K562 (cell line): ENCODE measurements around the gene CMTM1. TPM values are rescaled to one million over a fixed set of nuclear protein-coding genes. Genes with fewer than 3 reads are reported as not detected.
A peak's percentile ranks its signal among the peaks of the same experiment; 100 is the strongest.

Experiments
- ATAC-seq: fragments of 200-7000 bp; cut with Tn5 transposase; 3 replicates; pipeline ENCODE4 v1.9.1; 2020; ENCODE audit warnings: moderate library complexity
- BruUV-seq: library from RNA; stranded (reverse); fragments of 400-500 nt; replicated peaks from 2 replicates; lab custom pipeline; 2021; lab: Mats Ljungman, UMichigan
- CTCF ChIA-PET: fragments of 300-600 bp; formaldehyde crosslinking; extraction: SDS; loops from one replicate; lab custom pipeline; 2021; ENCODE audit warnings: low intra/inter-chr PET ratio; lab: Yijun Ruan, JAX
- POLR2A ChIA-PET: fragments of 300-600, 350-650 bp; sonication (Branson Sonifier 250); formaldehyde crosslinking; extraction: SDS; loops from one replicate; lab custom pipeline; 2021; ENCODE audit warnings: antibody characterized with exemption, inconsistent platforms; lab: Yijun Ruan, JAX
- DNase-seq, 4 experiments: peaks; one replicate each; pipeline versions ENCODE4 v3.0.0 to v3.0.0-alpha.2; 2011 to 2018; ENCODE audit warnings: low spot score in 3 of 4, mixed read lengths in 3 of 4; ENCODE audit errors: extremely low read depth in 1 of 4
- FAIRE-seq: peaks from 2 replicates; lab custom pipeline; 2011; peaks lifted over from hg19 to GRCh38; lab: Jason Lieb, UNC
- H2AFZ ChIP-seq: 2 replicates; pipeline ENCODE4 v1.6.0; 2011; ENCODE audit warnings: low read depth, low read length, control low read depth, inconsistent platforms
- H3K27ac ChIP-seq: fragments of 200-600 bp; 3 replicates; pipeline ENCODE4 v1.8.0; 2011; ENCODE audit warnings: low read depth, mild to moderate bottlenecking, control low read depth, inconsistent platforms, low read length, moderate library complexity, mixed read lengths; ENCODE audit errors: extremely low read depth
- H3K27me3 ChIP-seq, 2 experiments: fragments of 300-600 bp in 1 of 2; 2 replicates in 1 of 2; 3 replicates in 1 of 2; pipeline versions ENCODE4 v1.6.0 to v1.8.0; 2011; ENCODE audit warnings: inconsistent platforms in 2 of 2, low read length in 2 of 2, mild to moderate bottlenecking in 1 of 2, mixed read lengths in 1 of 2, moderate library complexity in 1 of 2; ENCODE audit not compliant: control insufficient read depth in 2 of 2, insufficient read depth in 2 of 2
- H3K36me3 ChIP-seq: fragments of 300-600 bp; 3 replicates; pipeline ENCODE4 v1.8.0; 2011; ENCODE audit warnings: mild to moderate bottlenecking, low read length, inconsistent platforms; ENCODE audit not compliant: control insufficient read depth, insufficient read depth
- H3K4me1 ChIP-seq, 2 experiments: fragments of 200-600 bp in 1 of 2; replicated peaks in 1 of 2; 2 replicates in 1 of 2; 3 replicates in 1 of 2; pipeline versions ENCODE4 v1.5.1 to v1.8.0; 2011; ENCODE audit warnings: inconsistent platforms in 2 of 2, low read length in 2 of 2, mild to moderate bottlenecking in 1 of 2, mixed read lengths in 1 of 2, moderate library complexity in 1 of 2; ENCODE audit not compliant: control insufficient read depth in 2 of 2, insufficient read depth in 2 of 2
- H3K4me2 ChIP-seq: 2 replicates; pipeline ENCODE4 v1.6.1; 2011; ENCODE audit warnings: low read length, control low read depth, inconsistent platforms, mixed read lengths; ENCODE audit not compliant: insufficient read depth
- H3K4me3 ChIP-seq: fragments of 200-600 bp; sonication (generic), shearing (Covaris generic); 2 replicates; pipeline ENCODE4 v1.5.1; 2016; ENCODE audit warnings: control low read depth, inconsistent platforms
- H3K79me2 ChIP-seq: fragments of 200-600 bp; 3 replicates; pipeline ENCODE4 v1.8.0; 2011; ENCODE audit warnings: low read length, inconsistent platforms; ENCODE audit not compliant: control insufficient read depth, insufficient read depth
- H3K9ac ChIP-seq, 2 experiments: 2 replicates each; pipeline versions ENCODE4 v1.6.0 to v1.6.1; 2011; ENCODE audit warnings: low read depth in 2 of 2, low read length in 2 of 2, control low read depth in 1 of 2, inconsistent platforms in 1 of 2, mild to moderate bottlenecking in 1 of 2, mixed read lengths in 1 of 2; ENCODE audit not compliant: insufficient read depth in 1 of 2
- H3K9me1 ChIP-seq: one replicate; pipeline ENCODE4 v1.6.0; 2011; ENCODE audit warnings: inconsistent platforms, mild to moderate bottlenecking, low read length, moderate library complexity; ENCODE audit not compliant: control insufficient read depth, insufficient read depth
- H3K9me3 ChIP-seq: replicated peaks from 2 replicates; pipeline ENCODE4 v1.5.1; 2011; ENCODE audit warnings: low read depth, low read length, inconsistent platforms; ENCODE audit not compliant: control insufficient read depth, insufficient read depth
- H4K20me1 ChIP-seq: replicated peaks from 2 replicates; pipeline ENCODE4 v1.6.1; 2011; ENCODE audit warnings: low read length, inconsistent platforms, mixed read lengths; ENCODE audit not compliant: control insufficient read depth, insufficient read depth
- CXXC5 ChIP-seq: fragments of 250-450 bp; sonication (Bioruptor Pico); IDR thresholded peaks from 2 replicates; pipeline ENCODE4 v1.8.0; 2022; ENCODE audit warnings: inconsistent platforms, mild to moderate bottlenecking, moderate library complexity
- MEIS2 ChIP-seq: fragments of 450-650 bp; IDR thresholded peaks from 2 replicates; pipeline ENCODE4 v1.6.1; 2014; ENCODE audit warnings: mild to moderate bottlenecking; ENCODE audit not compliant: partially characterized antibody
- MTA3 ChIP-seq: fragments of 450-650 bp; formaldehyde crosslinking; IDR thresholded peaks from 2 replicates; pipeline ENCODE4 v1.6.1; 2017; ENCODE audit warnings: mild to moderate bottlenecking, borderline replicate concordance
- NR2C2 ChIP-seq, 2 experiments: fragments of 200-800 bp in 1 of 2; sonication (Bioruptor generic) in 1 of 2; sonication (generic) in 1 of 2; formaldehyde crosslinking in 1 of 2; IDR thresholded peaks; 2 replicates each; pipeline versions ENCODE4 v1.6.1 to v1.8.0; 2016 to 2022; ENCODE audit warnings: mild to moderate bottlenecking in 1 of 2, missing compliant biosample characterization in 1 of 2, missing genetic modification characterization in 1 of 2, missing genetic modification reagents in 1 of 2
- PKNOX1 ChIP-seq: fragments of 450-650 bp; IDR thresholded peaks from 2 replicates; pipeline ENCODE4 v1.6.1; 2016
- REST ChIP-seq, 2 experiments: fragments of 450-650 bp; formaldehyde crosslinking in 1 of 2; IDR thresholded peaks; 2 replicates each; pipeline versions ENCODE4 v1.4.0 to v1.6.1; 2014 to 2020; ENCODE audit warnings: mild to moderate bottlenecking in 2 of 2, borderline replicate concordance in 1 of 2, low read depth in 1 of 2
- SRSF1 ChIP-seq: fragments of 200-400 bp; formaldehyde crosslinking; IDR thresholded peaks from 2 replicates; pipeline ENCODE4 v1.6.1; 2017; ENCODE audit warnings: mild to moderate bottlenecking, low read depth, low read length, moderate library complexity
- TAL1 ChIP-seq: fragments of 450-650 bp; IDR thresholded peaks from 2 replicates; pipeline ENCODE4 v1.6.1; 2016; ENCODE audit warnings: mild to moderate bottlenecking
- VEZF1 ChIP-seq: fragments of 200-800 bp; sonication (Bioruptor generic); IDR thresholded peaks from 2 replicates; pipeline ENCODE4 v1.6.1; 2017; ENCODE audit warnings: missing genetic modification characterization, missing compliant biosample characterization
- ZBTB7A ChIP-seq: IDR thresholded peaks from 2 replicates; pipeline ENCODE4 v1.6.1; 2011; ENCODE audit warnings: low read depth, mild to moderate bottlenecking, low read length, moderate library complexity, borderline replicate concordance; ENCODE audit not compliant: control insufficient read depth
- WGBS: fragments of 100-300 bp; shearing (Covaris generic); methylation state at CpG from one replicate; pipeline ENCODE4 v1.1.6; 2016; ENCODE audit warnings: low coverage, mixed read lengths; ENCODE audit not compliant: insufficient coverage; ENCODE audit errors: missing lambda C conversion rate; 5-methylcytosine and 5-hydroxymethylcytosine counted together
- in situ Hi-C: fragments of 300-500 bp; cut with MboI; formaldehyde crosslinking; loops from 4 replicates; pipeline ENCODE4 v1.15.0; 2018; ENCODE audit warnings: inconsistent platforms, mixed read lengths
- intact Hi-C: fragments of 100-400 bp; cut with micrococcal nuclease; formaldehyde crosslinking; loops from 2 replicates; pipeline ENCODE4 v1.14.2; 2022
- polyA plus RNA-seq, 8 experiments: library from polyadenylated mRNA; depleted of rRNA in 4 of 8; stranded (reverse) in 5 of 8; unstranded in 3 of 8; fragments of >200 nt; fragmentation: Nextera tagmentation in 2 of 8; fragmentation: Illumina TruSeq in 1 of 8; extraction: Ambion mirVana in 2 of 8; extraction: Trizol in 1 of 8; gene quantifications; 2 replicates each; pipeline versions ENCODE4 v1.2.1 to v1.2.3, GENCODE V29; 2011 to 2014; ENCODE audit warnings: inconsistent platforms in 1 of 8, missing spikeins in 1 of 8
- total RNA-seq, 7 experiments: library from RNA; depleted of rRNA in 6 of 7; stranded (reverse); fragments of >200 nt in 6 of 7; fragmentation: Illumina TruSeq in 2 of 7; extraction: Trizol in 2 of 7; gene quantifications; 2 replicates each; pipeline versions ENCODE4 v1.2.1 to v1.2.3, GENCODE V29; 2011 to 2021; ENCODE audit warnings: low replicate concordance in 1 of 7

The CMTM1 gene
- total and polyA plus RNA-seq, 9 of the 15 experiments (the other 6 are each of a cell fraction or from before 2014, with no cell fraction given) = 0.25 to 2.6 (median 1.1) TPM; not detected in 2

DNA sequence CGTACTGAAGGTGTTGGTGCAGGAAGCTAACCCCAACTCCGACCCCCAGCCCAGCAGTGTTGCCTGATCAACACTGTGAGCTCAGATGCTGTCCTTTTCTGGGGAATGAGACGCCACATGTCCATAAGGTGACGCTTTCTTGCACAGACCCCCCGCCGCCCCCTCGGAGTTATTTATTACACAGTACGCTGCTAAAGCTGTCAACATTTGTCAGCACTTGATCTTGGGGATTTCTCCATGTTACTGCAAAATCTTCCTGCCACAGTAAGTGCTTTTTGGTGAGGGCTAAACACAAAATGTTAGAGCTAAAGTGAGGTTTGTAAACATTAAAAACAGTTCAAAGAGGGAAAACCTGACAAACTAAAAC, 54.2 kb downstream of the CMTM1 start:
- WGBS = 25% methylated on average over 8 of the region's 8 CpGs
- no peak for FAIRE-seq
- peak overlapping the region; percentile 36; the same call in 1 of the 2 replicates for H2AFZ ChIP-seq
- no TSS peak for BruUV-seq
- H3K9me3 ChIP-seq = no peaks in the 10 kb centered on the region
- peak overlapping the region; percentile 78 for H3K27ac ChIP-seq
- in situ Hi-C loops = no loop called here
- ATAC-seq = no peak
- no peak for DNase-seq
- no peaks in the 10 kb centered on the region for H3K27me3 ChIP-seq
- H3K4me3 ChIP-seq = no peak overlapping the region
- H3K9ac ChIP-seq = peak overlapping the region; percentile 35 to 87; a peak in 3 of 4 replicates
- no peaks in the 10 kb centered on the region for H4K20me1 ChIP-seq
- CTCF ChIA-PET = no interaction called here
- H3K79me2 ChIP-seq = no peaks in the 10 kb centered on the region
- POLR2A ChIA-PET = interaction anchor here (0.5 to 3.6 kb wide), 11 partner anchors 9 to 362 kb away, joined by 3 to 31 read pairs (median 3); no protein-coding TSS in a partner anchor
- H3K36me3 ChIP-seq = peaks cover 34% of the 10 kb centered on the region; the same call in 2 of the 3 replicates
- peak overlapping the region; percentile 43; the same call in 1 of the 2 replicates for H3K4me2 ChIP-seq
- intact Hi-C loops = no loop called here
- H3K9me1 ChIP-seq = no peaks in the 10 kb centered on the region
- H3K4me1 ChIP-seq = peaks cover 38 to 64% of the 10 kb centered on the region in 2 experiments
- TF ChIP-seq MTA3 (0 out of 2 replicates have a peak, but pooled peaks have one; percentile 11), PKNOX1 (peak; percentile 18; the same call in 1 of the 2 replicates), REST (IDR thresholded peaks at IDR 0.05; ENCODE audit: borderline replicate concordance) (0 out of 2 replicates have a peak, but pooled peaks have one; percentile 1), REST (CRISPR knock-in tag; IDR thresholded peaks at IDR 0.05; ENCODE audit: low read depth) (no peak), MEIS2 (peak; percentile 62), TAL1 (0 out of 2 replicates have a peak, but pooled peaks have one; percentile 1), SRSF1 (no peak), CXXC5 (peak; percentile 14; the same call in 1 of the 2 replicates), ZBTB7A (peak; percentile 34; the same call in 1 of the 2 replicates), NR2C2 (CRISPR knock-in tag; IDR thresholded peaks at IDR 0.05) (no peak), NR2C2 (tag; IDR thresholded peaks at IDR 0.05) (peak; percentile 14; the same call in 1 of the 2 replicates), VEZF1 (no peak)
